Glomerular visceral epithelial cell (primary cell): Measurements from ENCODE around the gene PTX3.

Experiments used
- DNase-seq: peaks from one replicate; pipeline ENCODE4 v3.0.0-alpha.2; 2016; ENCODE audit errors: extremely low spot score

The PTX3 gene

DNA sequence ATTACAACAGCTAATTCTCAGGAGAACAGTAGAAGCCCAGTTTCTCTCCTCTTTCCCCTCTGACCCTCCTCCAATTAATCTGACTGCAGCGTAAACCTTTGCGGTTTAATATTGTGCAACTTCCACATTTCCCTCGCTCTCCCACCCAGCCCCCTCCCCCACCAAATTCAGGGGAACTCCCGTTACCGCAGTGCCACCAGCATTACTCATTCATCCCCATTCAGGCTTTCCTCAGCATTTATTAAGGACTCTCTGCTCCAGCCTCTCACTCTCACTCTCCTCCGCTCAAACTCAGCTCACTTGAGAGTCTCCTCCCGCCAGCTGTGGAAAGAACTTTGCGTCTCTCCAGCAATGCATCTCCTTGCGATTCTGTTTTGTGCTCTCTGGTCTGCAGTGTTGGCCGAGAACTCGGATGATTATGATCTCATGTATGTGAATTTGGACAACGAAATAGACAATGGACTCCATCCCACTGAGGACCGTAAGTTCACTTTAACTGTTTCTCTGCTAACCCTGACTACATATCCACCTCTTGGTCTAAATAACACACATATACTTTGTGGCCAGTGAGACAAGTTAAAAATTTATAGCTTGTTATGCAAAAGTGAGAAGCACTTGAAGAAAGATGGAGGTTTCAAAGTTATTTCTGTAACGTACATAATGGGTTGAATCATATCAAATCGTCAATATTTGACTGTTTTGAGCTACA lies at the start of gene PTX3:
Gene PTX3, plus strand, starts transcription at position 268 of the 709 bp plus-strand sequence. Its CDS starts 84 bp downstream, at position 352.
- peak; percentile 85 for DNase-seq

DNA sequence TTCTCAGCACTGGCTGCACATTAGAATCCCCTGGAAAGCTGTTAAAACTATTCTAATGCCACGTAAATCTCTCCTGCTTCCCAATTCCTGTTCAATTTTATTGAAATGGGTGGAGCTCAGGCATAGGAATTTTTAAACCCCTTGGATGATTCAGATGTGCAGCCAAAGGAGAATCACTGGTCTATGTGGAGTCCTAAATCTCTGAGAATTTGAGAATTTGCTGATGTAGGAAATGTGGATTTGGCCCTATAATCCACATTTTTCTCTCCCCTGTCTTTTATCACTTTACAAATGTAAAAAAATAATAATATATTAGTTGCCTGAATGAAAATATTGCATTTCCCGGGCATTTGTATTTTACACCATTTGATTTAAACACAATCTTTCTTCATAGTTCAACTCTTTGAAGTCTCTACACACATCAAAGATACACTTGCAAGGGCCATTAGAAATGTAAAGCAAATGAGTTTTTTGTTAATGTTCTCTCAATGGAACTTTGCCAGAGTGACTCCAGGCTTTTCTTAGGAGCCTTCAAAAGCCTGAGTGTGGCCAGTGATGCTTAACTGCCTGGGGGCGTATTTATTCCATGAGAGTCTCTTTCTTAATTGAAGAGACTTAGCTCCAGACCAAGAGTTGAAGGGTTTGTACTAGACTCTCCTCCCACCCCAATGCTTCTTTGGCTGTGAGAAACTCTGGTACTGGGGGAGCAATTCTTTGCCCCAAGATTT lies 48.8 kb upstream of the PTX3 start:
- DNase-seq: no peak

DNA sequence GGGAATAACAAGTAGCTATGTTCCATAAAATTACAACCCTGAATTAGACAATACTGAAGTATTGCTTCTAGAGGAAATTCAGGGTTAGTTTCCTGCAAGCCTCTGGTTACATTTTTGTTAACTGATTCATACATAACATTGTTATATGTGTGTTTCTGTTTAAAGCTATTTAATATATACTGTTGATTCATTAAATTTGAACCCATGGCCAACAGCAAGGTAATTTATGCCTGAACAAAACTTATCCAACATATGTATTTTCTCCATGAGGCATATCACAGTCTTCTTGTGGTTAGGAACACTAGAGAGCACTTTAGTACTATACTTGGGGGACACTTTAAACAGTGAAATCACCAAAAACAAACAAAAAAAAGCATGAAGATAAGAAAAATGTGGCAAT lies 47.7 kb upstream of the PTX3 start:
- no peak for DNase-seq

DNA sequence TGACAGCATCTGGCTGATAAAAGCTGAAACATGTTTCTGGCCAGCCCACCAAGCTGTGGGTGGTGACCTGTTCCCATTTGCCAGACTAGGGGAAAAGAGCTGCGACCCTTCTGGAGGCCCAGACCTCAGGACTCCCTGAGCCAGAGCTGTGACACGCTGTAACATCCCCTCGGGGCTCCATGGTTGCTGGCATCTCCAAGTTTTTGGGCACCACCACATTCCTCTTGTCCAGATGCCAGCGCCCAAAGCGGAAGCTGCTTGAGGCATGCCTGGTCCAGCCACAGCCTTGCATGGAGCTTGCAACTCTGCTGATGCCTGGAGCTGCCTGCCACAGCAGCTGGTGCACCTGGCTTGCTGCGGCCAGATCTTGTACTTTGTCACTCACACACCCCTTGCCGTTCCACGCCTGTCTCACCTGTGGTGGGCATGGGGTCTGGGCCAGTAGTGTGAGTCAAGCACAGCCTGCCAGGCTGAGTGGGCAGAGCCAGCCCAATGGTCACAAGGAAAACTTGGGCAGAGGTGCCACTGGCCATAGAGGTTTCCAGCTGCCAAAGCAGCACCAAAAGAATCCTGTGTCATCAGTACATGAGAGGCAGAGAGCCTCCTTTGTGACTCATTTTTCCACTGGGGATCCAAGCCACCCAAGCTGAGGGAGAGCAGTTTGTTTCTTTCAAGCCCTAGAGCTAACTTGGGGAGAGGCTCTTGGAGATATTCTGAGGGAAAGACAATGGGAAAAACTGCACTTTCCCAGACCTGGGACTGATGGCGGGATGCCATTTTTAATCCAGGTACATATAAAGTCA lies 45.7 kb upstream of the PTX3 start:
- DNase-seq: no peak

DNA sequence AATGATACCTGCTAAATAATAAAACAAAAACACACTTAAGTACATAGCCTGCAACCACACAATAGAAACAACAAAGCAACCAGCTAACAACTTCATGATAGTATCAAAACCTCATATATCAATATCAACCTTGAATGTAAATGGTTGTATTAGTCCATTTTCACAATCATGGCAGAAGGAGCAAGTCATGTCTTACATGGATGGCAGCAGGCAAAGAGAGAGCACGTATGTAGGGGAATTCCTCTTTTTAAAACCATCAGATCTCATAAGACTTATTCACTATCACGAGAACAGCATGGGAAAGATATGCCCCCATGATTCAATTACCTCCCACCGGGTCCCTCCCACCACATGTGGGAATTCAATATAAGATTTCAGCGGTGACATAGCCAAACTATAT lies 44.5 kb upstream of the PTX3 start:
- DNase-seq: no peak

DNA sequence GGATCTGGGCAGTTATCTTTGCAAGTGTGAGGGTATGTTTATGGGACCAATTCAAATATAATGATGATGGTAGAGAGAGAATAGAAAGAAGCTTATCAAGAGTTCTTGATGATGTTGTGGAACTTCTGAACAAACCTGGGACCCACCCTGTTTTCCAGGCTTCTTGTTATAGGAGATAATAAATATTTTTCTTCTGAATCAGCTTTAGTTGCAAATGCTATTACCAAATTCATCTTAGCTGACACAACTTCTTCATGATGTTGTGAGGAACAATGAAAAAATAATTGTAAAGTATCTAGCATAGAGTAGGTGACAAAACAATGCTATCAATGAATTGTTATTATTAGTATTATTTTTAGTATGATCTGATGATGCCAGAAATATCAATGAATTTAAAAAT lies 43.5 kb upstream of the PTX3 start:
- DNase-seq: no peak

DNA sequence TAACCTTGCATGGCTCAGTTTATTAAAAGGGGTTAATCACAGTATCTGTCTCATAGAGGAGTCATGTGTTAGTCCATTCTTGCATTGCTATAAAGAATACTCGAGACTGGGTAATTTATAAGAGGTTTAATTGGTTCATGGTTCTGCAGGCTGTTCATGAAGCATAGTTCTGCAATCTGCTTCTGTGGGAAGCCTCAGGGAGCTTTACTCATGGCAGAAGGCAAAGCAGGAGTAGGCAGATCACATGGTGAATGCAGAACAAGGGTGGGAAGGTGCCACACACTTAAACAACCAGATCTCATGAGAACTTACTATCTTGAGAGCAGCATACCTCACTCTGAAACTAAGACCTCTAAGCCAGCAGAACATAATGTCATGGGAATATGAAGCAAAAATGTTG lies 42.2 kb upstream of the PTX3 start:
- no peak for DNase-seq

DNA sequence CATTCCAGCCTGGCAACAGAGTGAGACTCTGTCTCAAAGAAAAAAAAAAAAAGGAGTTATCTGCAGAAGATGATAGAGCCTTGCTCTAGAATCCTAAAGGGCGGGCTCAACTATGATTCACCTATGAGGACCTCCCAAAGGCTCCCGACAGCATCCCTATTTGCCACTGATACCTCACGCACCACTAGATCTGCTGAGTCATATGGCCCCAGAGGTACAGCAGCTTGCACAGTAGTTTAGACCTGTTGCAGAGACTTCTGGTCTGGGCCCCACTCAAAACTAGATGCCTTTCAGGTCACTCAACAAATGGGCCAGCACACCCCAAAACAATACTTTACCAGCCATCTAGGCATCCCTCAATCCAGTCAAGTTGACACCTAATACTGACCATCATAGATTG lies 38.1 kb upstream of the PTX3 start:
- no peak for DNase-seq

DNA sequence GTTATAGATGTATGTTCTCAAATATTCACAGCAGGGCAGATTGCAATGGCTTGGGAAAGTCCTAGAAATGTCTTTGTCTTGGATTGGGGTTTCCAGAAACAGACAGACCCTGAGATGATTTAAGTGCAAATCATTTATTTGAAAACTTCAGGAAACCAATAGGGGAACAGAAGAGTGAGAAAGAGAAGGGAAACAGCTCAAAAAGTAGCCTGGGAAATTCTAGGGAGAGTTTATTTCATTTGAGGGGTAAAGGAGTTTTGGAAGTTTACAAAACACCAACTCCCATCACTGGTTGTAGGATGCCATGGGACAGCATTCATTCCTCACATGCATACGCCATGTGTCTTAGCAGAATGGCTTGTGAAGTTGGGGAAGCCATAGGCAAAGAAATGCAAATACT lies 32.3 kb upstream of the PTX3 start:
- no peak for DNase-seq

DNA sequence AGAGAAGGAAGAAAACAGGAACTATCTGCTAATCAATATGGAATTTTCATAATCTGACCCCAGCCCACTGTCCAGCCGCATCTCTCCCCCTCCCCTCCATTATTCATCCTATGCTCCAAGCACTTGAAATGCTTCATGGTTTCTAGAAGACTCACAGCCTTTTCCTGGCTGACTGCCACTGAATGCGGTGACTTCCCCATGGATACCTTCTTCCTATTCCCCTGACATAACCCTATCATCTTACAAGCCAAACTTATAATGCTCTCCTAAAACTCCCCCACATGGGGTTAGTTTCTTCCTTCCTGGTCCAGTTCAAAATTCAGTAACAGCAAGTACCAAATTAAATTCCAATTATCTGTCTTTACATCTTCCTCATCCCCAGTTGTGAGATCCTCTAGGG lies 31.2 kb upstream of the PTX3 start:
- peak; percentile 35 for DNase-seq

DNA sequence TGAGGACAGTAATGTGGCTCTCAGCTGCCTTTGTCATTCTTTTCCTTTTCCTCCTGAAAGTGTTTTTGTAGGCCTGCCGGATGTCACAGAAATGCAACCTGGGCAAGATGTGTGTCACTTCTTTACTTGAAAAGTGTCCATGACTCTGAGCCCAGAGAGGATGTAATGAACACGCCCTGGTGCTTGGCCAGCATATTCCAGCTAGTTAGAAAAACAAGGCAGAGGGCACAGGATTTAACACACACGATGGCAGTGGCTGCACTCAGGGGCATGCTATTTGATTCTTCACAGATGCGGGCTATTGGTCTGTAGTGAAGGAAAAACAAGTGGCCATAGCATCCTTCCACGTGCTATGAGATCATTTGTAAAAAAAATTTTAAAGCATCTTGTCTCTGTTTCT lies 30.3 kb upstream of the PTX3 start:
- DNase-seq: no peak

DNA sequence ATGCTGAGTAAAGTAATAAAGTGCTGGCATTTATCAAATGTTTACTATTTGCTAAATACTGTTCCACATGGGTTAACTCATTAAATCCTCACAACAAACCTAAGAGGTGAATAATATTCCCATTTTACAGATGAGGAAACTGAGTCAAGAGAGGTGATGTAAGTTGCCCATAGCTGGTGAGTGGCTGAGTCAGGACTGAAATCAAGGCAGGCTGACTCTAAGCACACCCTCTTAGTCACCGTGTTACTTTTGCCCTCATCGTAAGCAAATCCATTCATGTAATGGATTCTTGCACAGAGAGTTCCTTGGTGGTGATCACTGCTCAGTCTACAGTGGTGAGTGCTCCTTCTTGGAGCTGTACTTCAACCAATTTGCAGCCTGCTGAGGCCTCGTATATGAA lies 28.9 kb upstream of the PTX3 start:
- no peak for DNase-seq

DNA sequence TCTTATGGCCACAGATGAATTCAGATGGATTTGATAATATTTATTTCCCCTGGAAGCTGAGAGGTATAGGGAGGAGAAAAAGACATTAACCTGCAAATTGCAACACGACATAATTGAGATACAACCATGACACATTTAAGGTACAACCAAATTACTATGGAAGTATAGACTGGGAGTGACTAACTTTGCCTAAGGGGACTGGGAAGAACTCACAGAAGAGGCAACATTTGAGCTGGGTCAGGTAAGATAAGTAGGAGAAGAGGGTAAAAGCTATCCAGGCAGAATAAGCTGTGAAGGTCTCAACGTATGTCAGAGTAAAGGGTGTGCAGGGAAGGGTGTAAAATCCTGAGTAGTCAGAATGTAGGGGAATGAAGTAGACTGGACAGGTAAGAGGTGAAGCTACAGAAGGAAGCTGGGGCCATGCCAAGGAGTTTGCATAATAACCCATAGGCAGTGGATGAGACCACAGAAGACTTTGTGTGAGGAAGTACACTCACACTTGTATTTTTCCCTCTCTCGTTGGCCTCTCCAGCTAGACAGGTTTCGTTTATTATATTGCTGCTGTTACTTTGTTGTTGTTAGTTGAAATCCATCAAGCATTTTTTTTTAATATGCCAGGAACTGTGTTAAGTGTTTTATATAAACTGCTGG lies 28.0 kb upstream of the PTX3 start:
- DNase-seq: no peak

DNA sequence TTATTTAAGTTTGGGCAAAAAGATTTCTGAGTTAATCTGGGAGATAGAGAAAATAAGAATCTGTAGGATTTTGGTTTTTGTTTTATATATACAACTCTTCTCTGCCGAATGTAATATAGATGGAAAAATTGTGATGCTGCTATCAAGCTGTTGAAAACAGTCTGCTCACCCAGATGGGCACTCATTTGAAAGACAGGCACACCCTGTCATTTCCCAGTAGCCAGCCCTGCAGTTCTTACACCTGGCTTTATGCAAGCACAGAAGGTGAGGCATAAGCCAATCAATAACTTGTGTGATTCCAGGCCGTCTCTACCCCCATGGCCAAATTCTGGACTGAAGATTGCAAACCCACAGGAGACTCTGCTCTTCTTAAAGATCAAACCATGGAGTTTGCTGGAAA lies 27.1 kb upstream of the PTX3 start:
- DNase-seq: no peak

DNA sequence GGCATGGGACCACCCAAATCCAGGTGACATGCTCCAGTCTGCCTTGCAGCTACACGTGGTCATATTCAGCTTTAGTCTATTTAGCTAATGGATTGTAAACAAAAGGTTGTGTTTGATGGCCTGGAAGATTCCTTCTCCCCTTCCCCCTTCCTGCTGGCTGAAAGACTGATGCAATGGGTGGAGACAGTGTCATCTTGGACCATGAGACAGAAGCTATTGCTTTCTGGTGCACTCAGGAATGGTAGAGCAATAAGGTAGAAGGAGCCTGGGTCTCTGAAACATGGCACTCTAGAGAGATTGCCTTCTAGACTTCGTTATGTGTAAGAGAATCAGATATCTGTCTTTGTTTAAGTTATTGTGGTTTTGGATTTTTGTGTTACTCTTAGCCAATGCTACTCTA lies 25.7 kb upstream of the PTX3 start:
- no peak for DNase-seq

DNA sequence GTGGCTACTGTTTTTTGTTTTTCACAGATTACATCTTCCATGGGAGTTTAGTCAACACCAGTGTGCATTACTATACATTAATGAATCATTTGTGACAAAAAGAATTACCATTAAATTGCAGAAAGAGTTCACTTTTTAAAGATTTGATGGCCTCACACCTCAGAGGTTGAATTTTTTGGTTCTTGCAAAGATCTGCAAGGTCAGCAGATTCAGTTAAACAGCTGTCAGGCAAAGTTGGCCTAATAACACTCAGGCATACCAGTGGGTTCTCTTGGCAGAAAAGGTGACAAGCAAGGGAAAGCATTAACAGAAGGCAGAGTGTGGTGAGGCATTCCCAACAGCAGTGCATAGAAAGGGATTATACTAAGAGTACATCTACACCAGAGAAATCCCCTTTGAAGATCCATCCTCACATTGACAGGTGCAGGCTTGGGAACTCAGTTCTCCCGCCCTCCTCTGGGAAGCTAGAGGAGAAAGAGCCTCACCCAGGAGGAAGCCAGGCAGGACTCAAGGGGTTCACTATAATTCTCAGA lies 24.3 kb upstream of the PTX3 start:
- no peak for DNase-seq

DNA sequence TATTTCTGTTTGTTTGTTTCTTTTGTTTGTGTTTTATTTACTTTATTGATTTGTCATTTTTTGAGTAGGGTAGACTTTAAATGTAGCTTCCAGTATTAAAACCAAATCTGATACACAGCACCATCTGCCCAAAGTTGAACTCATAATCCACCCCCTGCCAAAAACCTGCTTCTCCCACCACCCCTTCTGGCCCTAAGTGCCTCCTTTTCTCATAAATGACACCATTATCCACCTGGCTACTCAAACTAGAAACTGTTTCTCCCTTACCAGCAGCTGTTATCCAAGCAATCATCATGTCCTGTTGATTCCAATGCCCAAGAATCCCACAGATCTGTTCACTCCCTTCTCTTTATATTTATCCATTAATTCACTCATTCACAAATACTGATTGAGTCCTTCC lies 21.8 kb upstream of the PTX3 start:
- DNase-seq: no peak

DNA sequence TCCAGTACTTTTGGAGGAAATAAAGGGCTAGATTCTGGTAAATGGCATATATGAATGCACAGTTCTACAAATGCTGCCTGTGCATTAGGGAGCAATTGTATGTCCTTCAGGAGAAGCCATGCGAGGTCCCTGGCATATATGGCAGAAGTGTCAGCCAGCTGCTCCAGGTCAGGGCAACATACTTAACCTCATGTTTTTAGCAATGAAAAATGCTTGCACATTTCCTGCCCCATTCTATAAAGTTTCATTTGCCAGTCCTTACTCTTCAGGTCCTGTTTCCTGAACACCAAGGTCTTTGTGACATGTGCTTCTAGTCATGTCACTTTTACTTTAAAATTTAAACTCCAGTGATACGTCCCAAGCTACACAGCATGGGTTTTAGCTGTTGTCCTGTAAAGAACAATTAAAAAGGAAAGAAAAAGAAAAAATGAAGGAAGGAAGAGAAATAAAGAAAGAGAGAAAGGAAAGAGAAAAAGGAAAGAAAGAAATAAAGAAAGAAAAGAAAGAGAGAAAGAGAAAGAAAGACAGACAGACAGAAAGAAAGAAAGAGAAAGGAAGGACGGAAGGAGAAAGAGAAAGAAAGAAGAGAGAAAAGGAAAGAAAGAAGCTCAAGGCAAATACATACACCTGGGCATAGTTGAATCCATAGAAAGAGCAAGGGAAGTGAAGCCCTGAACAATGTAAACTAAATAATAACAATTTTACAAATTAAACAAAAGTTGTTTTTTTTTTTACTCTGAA lies 20.1 kb upstream of the PTX3 start:
- DNase-seq: no peak

DNA sequence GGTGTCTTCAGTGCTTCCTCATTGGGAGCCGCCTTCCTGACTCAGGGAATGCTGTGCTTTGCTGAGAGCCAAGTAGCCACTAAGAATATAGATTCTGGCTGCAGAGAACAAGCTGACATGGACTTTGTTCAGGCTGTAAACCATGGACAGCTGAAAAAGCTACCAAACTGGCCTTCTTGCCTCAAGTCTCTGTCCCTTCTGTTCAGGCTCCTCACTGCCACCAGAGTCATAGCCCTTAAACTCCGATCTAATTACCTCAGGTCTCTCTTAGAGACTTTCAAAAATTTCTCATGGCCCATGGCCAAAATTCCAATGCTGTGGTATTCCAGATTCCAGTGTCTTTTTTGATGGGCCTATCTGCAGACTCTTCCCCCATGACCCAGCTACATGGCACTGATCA lies 19.4 kb upstream of the PTX3 start:
- peak; percentile 57 for DNase-seq

DNA sequence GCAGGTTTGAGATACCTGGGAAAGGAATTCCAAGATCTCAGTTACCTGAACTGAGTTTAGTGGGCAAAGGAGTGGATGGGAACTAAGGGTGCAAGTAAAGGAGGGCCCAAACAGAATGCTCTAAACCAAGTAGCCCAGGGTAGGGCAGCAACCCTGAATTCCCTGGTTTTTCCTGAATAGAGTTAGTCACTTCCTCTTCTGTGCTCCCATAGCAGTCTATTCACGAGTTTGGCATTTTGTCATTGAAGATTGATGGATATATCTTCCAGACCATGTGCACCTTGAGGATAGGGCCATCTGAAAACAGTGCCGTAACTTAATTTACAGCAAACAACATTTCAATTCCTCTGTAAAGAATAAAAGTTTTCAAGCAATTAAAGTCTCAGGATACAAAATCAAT lies 18.5 kb upstream of the PTX3 start:
- no peak for DNase-seq

DNA sequence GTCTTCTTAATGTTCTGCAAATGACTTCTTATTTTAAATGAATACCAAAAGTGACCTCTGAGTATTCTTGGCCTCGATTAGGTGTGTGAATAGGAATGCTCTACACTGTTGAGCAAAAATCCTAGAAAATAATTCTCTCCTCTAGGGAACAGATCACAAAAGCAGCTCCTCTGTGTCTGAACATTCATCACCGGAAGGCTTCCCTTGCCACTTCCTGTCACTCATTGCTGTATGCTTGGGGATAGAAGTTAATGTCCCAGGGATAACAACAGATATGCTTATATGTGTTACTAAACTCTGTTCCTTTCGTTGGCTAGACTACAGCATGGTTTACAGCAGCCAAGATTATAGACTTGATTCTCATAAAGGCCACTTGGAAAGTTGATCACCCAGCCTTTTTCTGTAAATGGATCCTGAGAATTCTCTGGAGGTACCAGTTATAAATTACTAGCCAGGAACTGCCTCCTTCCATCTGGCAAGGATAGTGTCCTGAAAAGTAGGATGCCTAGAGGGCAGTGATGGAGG lies 16.0 kb upstream of the PTX3 start:
- no peak for DNase-seq
